Ishikawa (cell line): Measurements from ENCODE around the gene TOP1.

Source experiments
- CEBPB ChIP-seq: IDR thresholded peaks from 2 replicates; pipeline ENCODE4 v1.6.1; 2012
- CREB1 ChIP-seq: IDR thresholded peaks from 2 replicates; pipeline ENCODE4 v1.6.1; 2012; ENCODE audit warnings: low read depth
- EGR1 ChIP-seq: IDR thresholded peaks from 2 replicates; pipeline ENCODE4 v1.6.1; 2012
- EP300 ChIP-seq: IDR thresholded peaks from 2 replicates; pipeline ENCODE4 v1.6.1; 2012; ENCODE audit warnings: borderline replicate concordance
- FOXM1 ChIP-seq: IDR thresholded peaks from 2 replicates; pipeline ENCODE4 v1.6.1; 2012; ENCODE audit warnings: low read depth, borderline replicate concordance
- NFIC ChIP-seq: IDR thresholded peaks from 2 replicates; pipeline ENCODE4 v1.6.1; 2012
- RAD21 ChIP-seq: IDR thresholded peaks from 2 replicates; pipeline ENCODE4 v1.6.1; 2012; ENCODE audit warnings: low read depth
- REST ChIP-seq: IDR thresholded peaks from 2 replicates; pipeline ENCODE4 v1.6.1; 2012; ENCODE audit warnings: low read depth, mild to moderate bottlenecking
- TAF1 ChIP-seq: IDR thresholded peaks from 2 replicates; pipeline ENCODE4 v1.6.1; 2012; ENCODE audit warnings: low read depth, mild to moderate bottlenecking
- TCF12 ChIP-seq: IDR thresholded peaks from 2 replicates; pipeline ENCODE4 v1.6.1; 2012; ENCODE audit warnings: low read depth
- TEAD4 ChIP-seq: IDR thresholded peaks from 2 replicates; pipeline ENCODE4 v1.6.1; 2012
- USF1 ChIP-seq: IDR thresholded peaks from 2 replicates; pipeline ENCODE4 v1.6.1; 2012
- YY1 ChIP-seq: IDR thresholded peaks from 2 replicates; pipeline ENCODE4 v1.6.1; 2012; ENCODE audit warnings: low read depth
- ZBTB7A ChIP-seq: IDR thresholded peaks from 2 replicates; pipeline ENCODE4 v1.6.1; 2012; ENCODE audit warnings: low read depth
- TF ChIP-seq, protein P1 (sequence below): IDR thresholded peaks from 2 replicates; pipeline ENCODE4 v1.6.1; 2012

TOP1 gene

GRCh38 chr20:41087325-41087685, 58.7 kb downstream of the TOP1 start:
- TF ChIP-seq TAF1: no peak

DNA sequence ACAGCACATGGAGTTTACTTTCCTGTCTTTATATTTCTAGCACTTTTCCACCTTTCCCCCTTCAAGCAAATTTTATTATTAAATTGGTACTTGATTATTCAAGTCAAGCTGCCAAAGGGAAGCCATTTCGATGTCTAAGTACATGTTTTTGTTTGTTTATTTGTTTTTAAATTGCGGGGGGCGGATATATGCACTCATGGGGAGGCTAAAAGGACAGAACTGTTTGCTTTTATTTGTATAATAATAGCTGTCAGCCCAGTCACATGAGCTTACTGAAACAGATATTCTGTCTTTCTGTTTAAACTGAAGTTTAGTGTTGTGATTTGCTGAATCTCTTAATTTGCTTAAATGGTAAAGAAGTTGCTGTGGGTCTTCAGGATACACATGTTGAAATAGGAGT, 59.2 kb downstream of the TOP1 start:
- TF ChIP-seq TCF12: no peak

DNA sequence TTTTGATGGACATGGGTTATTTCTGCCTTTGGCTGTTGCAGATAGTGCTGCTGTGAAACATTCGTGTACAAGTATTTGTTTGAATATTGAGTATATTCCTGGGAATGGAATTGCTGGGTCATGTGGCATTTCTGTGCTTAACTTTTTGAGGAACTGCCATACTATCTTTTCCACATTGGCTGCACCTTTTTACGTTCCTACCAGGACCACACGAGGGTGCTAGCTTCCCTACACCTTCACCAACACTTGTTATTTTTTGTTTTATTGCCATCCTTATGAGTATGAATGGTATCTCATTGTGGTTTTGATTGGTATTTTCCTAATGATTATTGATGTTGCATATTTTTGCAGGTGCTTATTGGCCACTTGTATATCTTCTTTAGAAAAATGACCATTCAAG, 60.9 kb downstream of the TOP1 start:
- TF ChIP-seq REST (no peak), ZBTB7A (no peak), FOXM1 (no peak), EP300 (no peak), TAF1 (no peak), RAD21 (no peak), CREB1 (no peak), YY1 (no peak), NFIC (no peak), USF1 (no peak)
- TF ChIP-seq, protein P1, sequence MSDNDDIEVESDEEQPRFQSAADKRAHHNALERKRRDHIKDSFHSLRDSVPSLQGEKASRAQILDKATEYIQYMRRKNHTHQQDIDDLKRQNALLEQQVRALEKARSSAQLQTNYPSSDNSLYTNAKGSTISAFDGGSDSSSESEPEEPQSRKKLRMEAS: no peak

DNA sequence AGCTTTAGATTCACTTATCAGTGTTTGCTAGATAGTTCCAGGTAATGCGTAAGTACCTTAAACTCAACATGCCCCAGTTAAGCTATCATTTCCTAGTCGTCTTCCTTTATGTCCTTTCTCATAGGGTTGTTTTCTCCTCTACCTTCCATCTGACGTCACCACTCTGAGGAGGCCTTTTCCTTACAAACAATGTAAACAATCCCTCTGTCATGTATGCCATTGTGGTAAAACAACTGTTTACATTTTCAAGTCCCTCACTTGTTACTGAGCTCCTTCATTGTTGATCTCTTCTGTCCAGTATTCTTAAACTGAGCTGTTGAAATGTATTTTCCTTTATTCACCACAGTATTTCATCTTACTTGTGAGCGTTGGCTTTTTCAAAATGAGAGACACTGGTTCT, 63.3 kb downstream of the TOP1 start:
- TF ChIP-seq TEAD4 (no peak), REST (no peak), CEBPB (no peak), USF1 (no peak), EGR1 (no peak), CREB1 (no peak), TAF1 (no peak), RAD21 (no peak), ZBTB7A (no peak), EP300 (no peak), YY1 (no peak), FOXM1 (no peak), TCF12 (no peak), NFIC (no peak)
- TF ChIP-seq, protein P1: no peak

GRCh38 chr20:41094353-41095055, 65.9 kb downstream of the TOP1 start:
- TF ChIP-seq CEBPB (no peak), REST (no peak), YY1 (no peak), EP300 (no peak), TEAD4 (no peak), CREB1 (no peak), TAF1 (no peak), ZBTB7A (no peak), NFIC (no peak), TCF12 (no peak)
